Stimulated activated CD4-positive, alpha-beta T cell treated with anti-CD3 and anti-CD28 coated beads, Interleukin-2, amount 100 ng/mL, for 48 hours (primary cell): Measurements from ENCODE around the gene EPN1.
A peak's percentile ranks its signal among the peaks of the same experiment; 100 is the strongest.

ENCODE experiments used
- DNase-seq, 2 donors: peaks; one replicate each; pipeline ENCODE4 v3.0.0-alpha.2; 2020

The EPN1 gene

DNA sequence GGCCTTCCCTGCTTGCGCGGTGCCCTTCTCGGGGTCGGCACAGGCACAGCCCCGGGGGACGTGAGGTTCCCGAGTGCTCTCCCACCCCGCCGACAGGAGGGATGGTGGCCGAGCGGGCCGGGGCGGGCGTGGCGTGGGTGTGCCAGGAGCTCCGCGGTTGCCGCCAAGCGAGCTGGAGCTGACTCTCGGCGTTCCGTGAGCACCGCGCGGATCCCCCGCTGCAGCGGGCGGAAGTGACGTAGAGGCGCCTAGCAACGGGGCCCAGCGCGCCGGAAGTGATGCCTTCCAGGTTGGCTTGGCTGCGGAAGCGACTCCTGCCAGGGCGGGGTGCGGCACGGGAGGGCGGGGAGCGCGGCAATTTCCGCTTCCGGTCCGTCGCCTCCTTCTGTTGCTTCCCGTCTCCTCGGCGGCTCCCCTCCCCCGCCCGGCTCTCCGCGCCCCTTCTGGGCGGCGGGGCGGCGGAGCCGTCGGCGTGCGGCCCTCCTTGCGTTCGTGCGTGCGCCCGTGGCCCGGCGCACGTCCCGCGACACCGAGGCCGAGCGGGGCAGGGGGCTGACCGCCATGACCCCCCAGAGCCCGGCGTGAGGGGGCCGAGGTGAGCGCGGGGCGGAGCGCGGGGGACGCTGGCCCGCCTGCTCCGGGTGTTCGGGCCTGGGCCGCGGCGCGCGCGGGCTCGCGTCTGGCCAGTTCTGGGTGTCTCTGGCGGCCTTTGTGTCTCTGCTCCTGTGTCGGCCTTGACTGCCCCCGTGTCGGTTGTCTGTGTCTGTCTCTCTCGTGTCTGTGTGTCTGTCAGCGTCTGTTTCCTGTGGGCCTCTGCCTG is at the start of gene EPN1:
Gene EPN1, plus strand, starts transcription at position 386 of the 820 bp plus-strand sequence. CDS start 3,402 bp downstream, outside the sequence.
- DNase-seq: peak; percentile 93 to 96

DNA sequence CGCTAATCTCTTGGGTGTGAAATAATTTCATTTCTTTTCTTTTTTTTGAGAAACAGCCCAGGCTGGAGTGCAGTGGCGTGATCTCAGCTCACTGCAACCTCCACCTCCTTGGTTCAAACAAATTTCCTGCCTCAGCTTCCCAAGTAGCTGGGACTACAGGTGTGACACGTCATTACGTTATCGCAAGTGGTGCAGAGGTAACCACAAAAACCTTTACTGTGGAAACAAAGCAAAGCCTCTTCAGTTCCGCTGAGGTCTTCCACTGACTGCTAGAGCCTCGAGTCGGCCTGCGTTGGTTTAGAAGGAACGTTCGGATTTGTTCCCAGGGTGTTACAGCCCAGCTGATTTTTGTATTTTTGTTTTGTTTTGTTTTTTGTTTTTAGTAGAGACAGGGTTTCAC is 48.7 kb upstream of the EPN1 start:
- DNase-seq: peak in 1 of 2 donors; percentile 37

DNA sequence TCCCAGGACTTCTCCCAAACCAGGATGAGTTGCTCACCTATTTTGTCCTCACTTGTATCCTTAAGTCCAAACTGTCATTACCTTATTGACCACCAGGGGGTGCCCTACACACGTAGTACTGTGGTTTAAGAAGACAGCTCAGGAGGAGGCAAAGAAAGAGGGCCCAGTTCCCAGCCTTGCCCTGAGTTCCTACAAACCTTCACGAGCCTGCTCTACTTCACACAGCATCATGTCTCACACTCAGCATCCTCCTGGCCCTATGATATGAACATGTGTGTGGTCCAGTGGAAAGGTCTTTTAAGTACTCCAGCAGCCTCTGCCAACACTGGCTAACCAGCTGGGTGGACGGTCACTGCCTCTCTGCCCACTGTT is 42.6 kb upstream of the EPN1 start:
- DNase-seq: peak; percentile 88 to 94

DNA sequence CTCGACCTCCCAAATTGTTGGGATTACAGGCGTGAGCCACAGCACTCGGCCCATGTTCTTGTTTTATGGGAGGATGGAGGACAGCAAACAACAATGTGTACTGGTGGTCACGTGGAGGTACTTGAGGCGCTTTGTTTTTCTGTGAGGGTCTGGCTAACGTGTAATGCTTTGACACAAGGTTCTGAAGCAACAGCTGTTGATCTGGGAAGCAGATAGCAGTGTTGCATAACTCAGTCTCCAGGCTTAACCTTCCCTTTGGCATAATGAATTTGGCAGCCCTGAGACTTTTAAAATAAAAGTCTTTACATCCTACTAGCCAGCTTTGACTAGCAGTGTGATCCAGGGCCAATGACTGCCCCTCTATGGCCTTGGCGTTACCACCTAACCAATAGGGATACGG is 41.2 kb upstream of the EPN1 start:
- DNase-seq: no peak

DNA sequence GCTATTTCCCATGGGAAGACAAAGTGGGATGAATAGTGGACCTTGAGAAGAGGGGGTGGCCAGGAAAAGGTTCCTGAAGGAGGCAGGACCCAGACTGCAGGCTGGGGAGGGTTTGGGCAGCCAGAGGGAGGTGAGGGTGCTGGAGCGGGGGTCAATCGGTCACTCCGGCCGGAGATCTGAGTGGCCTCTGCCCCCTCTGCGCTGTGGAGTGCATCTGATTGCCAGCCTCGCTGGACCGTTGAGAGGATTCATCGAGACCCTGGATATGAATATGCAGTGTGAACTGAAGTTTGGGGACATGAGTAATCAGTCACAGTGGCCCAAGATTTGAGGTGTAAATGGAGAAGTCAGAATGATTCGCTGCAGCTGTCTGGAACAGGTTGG is 39.7 kb upstream of the EPN1 start:
- DNase-seq: no peak

DNA sequence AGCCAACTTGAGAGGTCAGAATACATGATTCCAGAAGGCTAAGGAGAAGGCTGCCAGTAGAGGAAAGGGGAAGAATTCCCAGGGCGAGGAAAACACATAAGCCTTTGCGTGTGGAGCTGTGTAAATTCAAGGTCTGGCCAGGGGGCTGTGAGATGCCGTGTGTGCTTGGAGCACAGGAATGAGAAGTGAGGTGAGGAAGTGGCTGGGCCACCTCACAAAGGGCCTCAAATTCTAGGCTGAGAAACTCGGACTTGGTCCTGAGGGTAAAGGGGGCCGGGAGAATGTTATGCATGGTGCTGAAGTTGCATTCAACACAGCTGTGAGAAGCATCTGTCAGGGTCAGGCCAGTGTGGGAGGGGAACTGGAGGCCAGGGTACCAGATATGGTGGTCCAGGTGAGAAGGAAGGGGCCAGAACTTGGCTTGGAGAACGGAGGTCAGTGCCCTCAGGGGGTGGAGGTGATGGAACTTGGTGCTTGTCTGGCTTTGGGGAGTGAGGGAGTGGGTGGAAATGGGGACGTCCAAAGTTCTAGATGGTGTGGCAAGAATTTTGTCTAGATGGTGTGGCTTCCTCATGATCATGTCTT is 39.1 kb upstream of the EPN1 start:
- DNase-seq: no peak

DNA sequence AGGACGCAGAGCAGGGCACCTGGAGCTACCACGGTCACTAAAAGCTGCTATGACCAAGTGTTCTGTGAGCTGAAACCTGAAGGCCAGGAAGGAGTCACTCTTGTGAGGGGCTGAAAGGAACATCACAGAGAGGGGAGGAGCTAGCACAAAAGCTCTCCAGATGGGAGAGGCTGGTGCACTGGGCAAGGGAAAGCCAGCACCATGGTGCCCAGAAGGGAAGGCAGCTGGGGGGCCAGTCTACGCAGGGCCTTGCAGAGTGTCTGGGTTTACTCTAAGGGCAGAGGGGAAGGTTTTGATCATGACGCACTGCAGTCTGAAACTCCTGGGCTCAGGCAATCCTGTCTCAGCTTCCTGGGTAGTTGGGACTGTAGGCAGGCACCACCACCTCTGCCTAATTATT is 38.3 kb upstream of the EPN1 start:
- no peak for DNase-seq

DNA sequence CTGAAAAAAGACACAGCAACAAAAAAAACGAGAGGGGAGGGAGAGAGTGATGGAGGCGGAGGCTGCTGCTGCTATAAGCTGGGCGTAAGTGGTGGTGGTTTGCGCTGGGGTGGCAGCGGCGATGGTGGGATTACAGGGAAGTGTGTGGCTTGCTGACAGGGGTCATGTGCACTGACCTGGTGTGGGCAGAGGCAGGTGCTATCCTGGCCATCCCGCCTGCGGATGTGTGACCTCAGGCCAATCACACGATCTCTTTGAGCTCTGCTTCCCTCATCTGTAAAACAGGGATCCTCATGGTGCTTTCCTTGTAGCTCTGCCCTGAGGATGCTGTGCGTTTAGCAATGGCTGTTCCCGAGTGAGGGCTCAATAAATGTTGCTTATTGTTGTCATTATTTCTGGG is 37.5 kb upstream of the EPN1 start:
- no peak for DNase-seq

DNA sequence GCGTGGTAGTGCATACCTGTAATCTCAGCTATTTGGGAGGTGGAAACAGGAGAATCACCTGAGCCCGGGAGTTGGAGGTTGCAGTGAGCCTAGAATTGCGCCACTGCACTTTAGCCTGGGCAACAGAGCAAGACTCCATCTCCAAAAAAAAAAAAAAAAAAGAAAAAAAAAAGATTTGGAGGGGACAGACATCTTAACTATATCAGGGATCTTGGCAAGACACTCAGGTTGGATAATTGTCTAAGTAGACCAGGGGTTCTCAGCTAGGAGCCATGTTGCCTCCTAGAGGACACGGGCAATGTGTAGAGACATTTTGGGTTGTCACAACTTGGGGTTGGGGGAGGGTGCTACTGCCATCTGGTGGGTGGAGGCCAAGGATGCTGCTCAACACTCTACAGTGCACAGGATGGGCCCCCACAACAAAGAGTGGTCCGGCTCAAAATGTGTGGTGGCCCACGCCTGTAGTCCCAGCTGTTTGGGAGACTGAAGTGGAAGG is 36.1 kb upstream of the EPN1 start:
- peak; percentile 52 to 54 for DNase-seq

DNA sequence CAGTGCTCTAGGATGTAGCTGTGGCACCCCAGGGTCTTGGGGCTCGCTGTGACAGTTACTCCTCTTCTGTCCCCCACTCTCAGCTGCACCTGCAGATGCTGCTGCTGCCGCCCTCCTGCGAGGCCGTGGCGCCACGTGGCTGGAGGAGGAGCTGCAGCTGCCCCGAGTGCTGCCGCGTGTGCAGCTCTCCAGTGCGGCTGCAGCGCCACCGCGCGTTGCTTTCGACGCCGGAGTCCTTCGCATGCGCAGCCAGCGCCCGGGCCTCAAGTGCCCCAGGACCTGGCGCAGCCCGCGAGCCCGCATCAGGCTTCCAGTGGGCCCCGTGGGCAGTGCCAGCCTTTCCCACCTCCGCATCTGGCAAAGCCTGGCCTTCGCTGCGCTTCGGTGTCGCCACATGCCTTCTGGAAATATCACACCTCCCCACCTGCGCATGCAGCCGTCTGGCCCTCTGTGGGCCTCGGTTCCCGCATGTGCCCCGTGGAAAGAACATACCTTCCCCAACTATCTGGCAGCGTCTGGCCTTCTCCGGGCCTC is 34.9 kb upstream of the EPN1 start:
- DNase-seq: peak; percentile 61 to 68

DNA sequence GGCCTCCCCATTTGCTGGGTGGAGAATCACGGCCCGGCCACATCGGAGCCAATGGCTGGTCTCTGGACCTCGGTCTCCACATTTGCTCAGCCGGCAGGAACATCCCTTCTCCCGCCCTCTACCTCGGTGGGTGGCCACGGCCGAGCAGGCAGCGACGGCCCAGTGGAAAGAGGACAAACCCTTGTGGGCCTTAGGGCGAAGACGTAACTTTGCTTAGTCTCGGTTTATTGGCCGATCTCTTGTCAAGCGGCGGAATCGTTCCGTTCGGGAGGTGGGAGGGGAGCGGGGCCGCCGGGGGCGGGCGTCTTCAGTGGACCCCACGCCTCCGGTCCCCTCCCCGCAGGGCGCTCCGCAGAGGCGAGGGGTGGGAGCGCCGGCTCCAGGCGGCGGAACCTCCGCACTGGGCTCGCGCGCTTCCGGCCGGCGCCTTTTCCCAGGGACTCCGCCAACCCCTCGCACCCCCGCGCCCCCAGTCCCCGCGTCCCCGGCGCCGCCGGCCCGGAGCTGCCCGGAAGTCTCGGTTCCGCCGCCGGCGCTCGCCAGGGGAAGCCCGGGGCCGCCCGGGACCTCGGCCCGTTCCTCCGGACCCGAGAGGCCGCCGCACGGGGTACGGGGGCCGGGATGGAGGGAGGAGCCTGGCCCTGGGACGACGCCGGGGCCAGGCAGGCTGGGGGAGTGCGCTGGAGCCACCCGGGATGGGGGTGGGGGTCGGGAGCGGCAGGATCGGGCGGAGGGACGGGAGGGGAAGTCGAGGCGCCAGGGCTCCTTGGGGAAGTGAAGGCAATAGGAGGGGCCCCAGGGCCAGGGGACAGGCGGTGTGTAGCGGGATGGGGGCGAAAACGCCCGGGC is 34.2 kb upstream of the EPN1 start, which contains the start of gene ZNF580:
Gene ZNF580, plus strand, starts transcription at position 426 of the 849 bp plus-strand sequence. CDS start 1,507 bp downstream, outside the sequence.
- DNase-seq: peak; percentile 55 to 71

DNA sequence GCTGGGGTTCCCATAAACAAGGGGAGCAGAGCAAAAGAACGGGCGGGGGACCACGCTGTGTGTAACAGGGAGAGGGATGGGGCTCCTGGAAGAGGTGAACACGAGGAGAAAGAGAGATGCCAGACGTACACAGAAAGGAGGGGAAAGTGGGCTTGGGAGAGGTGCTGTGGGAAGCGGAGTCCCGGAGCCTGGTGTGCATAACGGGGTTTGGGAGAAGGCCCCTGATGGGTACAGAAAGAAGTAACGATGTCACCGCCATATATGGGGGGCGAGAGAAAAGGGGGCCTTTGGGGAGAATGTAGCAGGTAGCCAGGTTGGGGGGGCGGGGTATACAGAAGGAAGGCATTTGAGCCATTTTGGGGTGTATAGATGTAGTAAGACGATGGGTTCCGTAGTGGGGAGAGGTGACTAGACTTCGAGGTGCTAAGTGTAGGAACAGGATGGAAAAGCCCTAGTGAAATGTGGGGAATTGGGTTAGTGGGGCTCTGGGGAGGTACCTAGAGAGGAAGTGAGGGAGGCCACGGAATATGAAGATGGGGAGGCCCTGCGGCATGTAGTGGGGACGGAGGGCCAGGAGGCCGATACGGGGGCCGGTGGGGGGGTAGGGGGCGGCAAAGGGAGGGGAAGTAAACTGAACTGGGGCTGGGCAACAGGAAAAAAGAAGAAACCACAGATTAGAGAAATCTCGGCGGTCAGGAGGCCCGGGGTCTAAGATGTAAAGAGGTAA is 33.4 kb upstream of the EPN1 start:
- DNase-seq: no peak

DNA sequence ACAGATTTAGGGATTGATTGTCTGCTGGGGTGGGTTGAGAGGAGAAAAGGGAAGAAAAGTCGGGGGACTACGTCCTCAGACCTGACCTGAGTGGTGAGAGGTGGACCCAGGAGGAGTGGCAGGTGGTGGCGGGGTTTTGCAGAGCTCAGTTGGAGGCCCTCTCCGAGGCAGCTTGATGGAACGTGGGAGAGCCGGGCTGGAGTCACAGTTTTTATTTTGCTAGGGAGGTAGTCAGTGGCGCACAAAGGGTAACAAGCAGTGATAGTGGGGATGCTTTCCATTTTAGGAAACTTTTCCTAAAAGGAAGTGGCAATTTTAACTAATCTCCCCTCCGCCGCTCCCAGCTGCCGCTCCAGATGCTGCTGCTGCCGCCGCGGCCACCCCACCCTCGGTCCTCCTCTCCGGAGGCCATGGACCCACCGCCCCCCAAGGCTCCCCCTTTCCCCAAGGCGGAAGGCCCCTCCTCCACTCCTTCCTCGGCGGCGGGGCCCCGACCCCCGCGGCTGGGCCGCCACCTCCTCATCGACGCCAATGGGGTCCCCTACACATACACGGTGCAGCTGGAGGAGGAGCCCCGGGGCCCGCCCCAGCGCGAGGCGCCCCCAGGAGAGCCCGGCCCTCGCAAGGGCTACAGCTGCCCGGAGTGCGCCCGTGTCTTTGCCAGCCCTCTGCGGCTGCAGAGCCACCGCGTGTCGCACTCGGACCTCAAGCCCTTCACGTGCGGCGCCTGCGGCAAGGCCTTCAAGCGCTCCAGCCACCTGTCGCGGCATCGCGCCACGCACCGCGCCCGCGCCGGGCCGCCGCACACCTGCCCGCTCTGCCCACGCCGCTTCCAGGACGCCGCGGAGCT is 32.6 kb upstream of the EPN1 start:
- peak in 1 of 2 donors; percentile 30 for DNase-seq

DNA sequence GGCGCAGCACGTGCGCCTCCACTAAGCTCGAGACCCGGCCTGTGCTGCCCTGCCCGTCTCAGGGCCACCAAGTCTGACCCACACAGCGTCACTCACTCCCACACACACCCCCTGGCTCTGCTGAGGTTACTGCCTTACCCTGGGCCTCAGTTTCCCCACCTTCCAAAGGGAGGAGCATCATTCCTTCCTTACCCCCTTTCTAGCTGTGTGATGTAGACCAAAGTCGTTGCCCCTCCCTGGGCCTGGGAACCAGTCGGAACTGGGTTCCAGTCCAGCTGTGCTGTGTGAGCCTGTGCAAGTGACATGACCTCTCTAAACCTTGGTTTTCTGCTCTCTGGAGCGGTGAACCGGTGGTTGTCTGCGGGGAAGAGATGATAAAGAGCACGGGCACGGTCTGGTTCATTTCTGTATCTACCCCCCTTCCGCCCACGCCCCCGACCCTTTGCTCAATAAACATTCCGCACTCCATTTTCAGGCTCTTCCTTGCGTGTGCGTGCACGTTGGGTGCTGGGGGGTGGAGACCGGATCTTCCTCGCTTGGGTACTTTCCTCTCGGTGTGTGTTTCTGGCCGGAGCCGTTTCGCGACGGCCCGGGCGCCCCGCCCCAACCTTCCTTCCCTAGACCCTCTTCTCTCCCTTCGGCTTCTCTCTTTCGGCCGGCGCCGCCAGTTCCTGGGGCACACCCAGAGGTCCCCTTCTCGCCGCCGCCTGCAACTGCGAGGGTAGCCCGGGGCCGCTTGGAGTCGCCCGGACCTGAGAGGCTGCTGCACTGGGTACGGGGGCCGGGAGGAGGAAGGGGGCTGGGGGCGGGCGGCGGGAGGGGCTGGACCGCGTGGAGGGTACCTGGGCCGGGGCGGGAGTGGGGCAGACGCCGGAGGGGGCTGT is 31.8 kb upstream of the EPN1 start, which contains the start of gene ZNF581:
Gene ZNF581, plus strand, starts transcription at position 647 of the 884 bp plus-strand sequence. CDS start 923 bp downstream, outside the sequence.
- DNase-seq: peak; percentile 76 to 78

DNA sequence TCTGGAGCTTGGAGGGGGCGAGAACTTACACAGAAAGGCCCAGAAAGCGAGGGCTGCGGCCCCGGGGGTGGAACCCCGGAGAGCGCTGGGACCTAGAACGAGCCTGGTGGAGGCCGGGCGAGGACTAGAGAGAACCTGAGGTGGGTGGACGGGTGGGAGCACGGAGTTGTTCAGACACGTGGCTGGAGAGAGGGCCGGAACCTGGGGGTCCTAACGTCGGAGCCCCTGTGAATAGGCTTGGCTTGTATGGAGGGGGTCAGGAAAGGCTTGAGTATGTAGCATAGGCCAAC is 31.2 kb upstream of the EPN1 start:
- DNase-seq: no peak

DNA sequence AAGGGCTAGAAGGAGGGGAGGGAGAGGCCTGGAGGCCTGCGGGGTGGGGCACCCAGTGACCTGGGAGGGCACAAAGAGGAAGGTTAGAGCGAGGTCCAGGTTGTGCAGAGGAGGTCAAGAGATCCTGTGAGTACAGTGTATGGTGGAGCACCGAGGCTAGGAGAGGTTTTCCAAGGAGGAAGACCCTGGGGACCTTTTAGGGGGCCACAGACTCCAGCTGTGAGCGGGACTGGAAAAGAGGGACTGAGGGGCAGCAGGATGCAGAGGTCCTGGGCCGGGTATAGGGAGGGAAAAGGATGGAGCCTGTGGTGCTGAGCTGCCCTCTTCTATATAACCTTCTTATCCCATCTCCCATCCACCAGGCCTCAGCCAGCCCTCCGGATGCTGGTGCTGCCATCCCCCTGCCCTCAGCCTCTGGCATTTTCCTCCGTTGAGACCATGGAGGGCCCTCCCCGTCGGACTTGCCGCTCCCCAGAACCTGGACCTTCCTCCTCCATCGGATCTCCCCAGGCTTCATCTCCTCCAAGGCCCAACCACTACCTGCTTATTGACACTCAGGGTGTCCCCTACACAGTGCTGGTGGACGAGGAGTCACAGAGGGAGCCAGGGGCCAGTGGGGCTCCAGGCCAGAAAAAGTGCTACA is 30.7 kb upstream of the EPN1 start:
- no peak for DNase-seq

DNA sequence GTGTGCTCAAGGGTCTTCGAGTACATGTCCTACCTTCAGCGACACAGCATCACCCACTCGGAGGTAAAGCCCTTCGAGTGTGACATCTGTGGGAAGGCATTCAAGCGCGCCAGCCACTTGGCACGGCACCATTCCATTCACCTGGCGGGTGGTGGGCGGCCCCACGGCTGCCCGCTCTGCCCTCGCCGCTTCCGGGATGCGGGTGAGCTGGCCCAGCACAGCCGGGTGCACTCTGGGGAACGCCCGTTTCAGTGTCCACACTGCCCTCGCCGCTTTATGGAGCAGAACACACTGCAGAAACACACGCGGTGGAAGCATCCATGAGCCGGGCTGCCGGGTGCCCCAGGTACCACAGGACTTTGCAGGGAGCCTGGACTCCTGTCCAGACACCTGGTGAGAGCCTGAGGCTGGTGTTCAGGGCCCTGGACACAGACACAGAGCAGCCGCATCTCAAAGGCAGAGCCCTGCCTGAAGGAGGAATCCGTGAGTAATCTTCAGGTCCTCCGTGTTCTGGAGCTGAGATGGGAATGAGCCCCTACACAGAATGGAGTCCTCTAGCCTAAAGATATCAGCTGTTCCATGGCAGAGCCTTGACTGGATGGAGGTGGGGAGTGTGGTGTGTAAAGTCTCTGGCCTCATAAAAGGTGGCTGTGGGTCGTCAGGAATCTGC is 30.0 kb upstream of the EPN1 start:
- no peak for DNase-seq

DNA sequence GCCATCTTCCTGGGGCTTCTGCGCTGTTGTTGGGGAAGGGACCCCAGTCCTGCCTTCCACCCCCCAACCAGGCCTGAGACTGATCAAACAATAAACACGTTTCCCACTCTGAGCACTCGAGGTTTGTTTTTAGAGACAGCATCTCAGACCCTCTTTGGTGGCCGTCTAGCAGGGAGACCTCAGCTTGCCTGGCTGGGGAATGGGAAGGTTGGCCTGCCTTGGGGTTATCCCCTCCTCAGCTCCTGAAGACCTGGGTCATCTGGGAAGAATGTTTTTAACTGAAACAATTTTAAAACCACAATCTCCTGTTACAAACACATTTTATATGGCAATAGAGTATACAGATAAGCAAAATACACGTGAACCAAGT is 29.5 kb upstream of the EPN1 start:
- no peak for DNase-seq
